ENCODE results near the gene CACUL1. TPM values are rescaled to one million over a fixed set of nuclear protein-coding genes. Genes with fewer than 3 reads are reported as not detected.
"Not testable (repeated sequence)": the region's sequence is repeated elsewhere in the genome, so short reads cannot be mapped to it uniquely, and the experiment has no call there.

Gene CACUL1
- 38.8 TPM for total RNA-seq (ENCODE audit: insufficient read depth, low replicate concordance)

DNA sequence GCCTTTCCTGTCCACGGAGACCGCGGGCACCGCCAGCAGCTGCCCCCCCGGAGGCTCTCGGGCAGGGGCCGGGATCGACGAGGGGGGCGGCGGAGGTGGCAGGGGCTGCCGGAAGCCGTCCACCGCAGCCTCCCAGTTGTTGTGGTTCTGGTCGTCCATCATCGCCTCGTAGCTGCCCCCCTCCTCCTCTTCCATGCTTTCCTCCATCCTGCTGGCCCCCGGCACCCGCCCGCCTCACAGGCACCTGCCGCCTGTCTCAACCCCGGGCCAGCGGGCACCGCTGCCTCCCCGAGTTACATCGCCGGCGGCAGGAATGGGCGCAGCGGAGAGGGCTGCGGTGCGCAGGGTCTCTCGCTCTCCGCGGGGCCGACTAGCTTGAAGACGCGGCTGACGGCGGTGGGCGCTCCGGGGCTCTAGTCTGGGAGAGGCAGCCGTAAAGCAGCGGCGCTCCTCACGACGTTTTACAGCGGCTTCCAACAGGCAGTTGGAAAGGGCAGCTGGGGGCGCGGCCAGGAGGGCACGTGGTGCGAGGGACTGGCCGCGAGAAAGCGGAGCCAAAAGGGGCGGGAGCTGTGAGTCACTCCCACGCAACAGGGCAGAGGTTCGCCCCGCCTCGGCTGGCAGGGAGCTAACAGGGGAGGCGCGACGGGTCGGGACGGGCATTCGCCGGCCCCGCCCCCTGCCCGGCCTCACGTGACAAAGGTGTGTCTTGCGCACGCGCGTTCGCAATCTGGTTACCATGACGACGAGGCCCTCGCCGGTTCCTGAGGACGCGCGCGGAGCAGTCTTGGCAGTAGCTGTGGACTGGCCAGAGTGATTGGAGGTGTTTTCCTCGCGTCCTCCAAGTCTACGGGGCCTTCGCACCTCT is at the start of gene CACUL1:
Gene CACUL1 (minus strand): TSS at position 415 of the 868 bp plus-strand sequence. CDS start 208 bp downstream, at position 207.
- DNase-seq (ENCODE audit: low spot score), result peak; percentile 100

DNA sequence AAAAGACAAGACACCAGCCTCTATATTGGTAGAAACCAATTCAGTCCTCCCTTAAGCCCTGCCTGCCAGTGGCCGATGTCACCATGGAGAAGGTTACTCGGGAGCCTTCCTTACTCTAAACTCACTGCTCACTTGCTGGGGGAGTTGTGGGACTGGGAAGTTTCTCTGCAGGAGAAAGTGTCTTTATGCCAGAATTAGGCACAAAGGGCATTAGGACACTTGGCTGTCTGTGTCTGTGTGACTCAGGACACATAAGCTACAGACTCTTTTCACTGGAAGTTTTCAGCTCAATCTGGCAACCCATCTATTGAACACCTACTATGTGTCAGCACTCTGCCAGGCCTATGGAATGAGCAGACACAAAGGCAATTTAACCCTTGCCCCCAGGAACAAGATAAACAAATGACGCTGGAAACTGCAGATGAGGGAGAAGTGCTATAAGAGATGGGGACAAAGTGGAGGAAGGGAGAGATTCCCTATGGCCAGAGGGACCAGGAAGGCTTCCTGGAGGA is 49.5 kb upstream of the CACUL1 start:
- DNase-seq (ENCODE audit: low spot score), result no peak

DNA sequence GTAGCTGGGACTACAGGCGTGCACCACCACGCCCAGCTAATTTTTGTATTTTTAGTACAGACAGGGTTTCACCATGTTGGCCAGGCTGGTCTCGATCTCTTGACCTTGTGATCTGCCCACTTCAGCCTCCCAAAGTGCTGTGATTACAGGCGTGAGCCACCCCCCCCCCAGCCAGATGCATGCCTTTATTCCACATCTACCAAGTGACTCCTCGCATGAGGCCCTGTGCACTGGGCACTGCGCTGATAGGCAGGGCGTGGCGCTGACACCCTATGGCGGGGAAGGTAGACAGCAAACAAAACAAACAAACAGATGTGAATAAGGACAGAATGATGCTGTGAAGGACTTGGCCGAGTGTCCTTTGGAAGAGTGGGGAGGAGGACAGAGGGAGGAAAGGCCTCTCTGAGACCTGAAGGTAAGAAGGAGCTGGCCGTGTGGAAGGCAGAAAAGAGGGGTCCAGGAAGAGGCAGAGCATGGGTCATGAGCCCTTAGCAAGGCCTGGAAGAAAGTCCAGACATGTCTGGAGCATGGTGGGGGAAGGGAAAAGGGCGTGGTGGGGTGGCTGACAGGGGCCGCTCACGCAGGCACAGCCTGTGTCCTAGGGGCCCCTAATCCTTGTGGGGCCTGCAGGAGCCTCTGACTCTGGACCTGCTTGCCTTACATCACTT is 47.5 kb upstream of the CACUL1 start:
- no peak for DNase-seq (ENCODE audit: low spot score)

DNA sequence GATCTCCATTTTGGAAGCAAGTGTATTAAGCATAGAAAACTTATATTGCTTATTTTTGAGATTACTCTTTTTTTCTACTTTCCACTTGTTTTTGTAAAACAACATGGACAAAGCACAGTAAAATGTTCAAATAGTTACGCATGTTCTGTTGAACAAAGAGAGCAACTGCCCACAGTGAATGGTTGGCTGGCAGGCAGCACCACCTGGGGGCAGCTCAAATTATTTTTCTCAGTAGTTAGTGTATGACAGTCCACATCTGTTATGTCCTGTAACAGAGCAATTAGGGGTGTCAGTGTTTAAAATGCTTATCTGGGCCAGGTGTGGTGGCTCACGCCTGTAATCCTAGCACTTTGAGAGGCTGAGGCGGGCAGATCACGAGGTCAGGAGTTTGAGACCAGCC is 46.1 kb upstream of the CACUL1 start:
- DNase-seq (ENCODE audit: low spot score), result peak; percentile 25

DNA sequence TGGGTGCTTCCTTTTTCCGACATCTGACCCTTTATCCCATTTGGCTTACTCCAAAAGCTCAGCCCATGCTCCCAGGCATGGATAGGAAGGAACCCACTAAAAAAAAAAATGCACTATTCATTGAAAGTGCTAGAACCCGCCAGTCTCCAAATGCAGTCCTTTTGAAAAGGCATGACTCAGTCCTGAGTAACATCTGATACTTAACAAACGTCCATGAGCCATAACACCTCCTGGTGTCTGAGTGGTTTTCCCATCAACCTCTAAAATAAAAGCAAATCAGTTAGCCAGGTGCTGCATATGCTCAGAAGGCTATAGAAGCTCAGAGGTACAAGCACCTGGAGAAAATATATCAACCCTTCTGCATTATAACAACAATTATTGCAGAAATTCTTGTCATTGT is 45.0 kb upstream of the CACUL1 start:
- DNase-seq (ENCODE audit: low spot score), result no peak

DNA sequence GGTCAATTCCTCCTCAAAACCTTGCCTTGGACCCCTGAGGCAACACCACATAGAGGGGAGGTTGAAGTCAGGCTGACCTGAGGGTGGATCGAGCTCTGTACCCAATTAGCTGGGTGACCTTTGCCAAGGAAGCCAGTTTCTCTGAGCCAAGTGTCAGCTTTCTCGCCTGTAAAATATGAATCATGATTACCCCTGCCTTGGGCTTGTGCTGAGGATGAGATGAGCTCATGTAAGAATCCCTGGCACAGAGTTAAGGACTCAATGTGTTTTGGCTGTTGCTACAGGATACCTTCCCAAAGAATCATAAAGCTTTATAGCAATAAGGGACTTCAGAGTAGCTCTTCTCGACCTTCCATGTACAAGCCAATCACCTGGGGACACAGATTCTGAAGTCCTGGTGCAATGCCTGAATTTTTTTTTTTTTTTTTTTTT is 43.5 kb upstream of the CACUL1 start:
- DNase-seq (ENCODE audit: low spot score), result peak; percentile 83

DNA sequence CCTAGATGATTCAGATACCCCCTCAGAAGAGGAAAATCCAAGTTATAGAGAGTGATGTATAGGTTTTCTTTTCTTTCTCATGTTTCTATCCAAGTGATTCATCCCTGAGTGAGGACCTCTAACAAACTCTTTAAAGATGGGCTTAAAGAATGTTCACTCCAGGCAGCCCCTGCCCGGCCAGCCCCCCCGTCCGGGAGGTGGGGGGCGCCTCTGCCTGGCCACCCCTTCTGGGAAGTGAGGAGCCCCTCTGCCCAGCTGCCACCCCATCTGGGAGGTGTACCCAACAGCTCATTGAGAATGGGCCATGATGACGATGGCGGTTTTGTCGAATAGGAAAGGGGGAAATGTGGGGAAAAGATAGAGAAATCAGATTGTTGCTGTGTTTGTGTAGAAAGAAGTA is 40.2 kb upstream of the CACUL1 start:
- not testable (repeated sequence) for DNase-seq (ENCODE audit: low spot score)

DNA sequence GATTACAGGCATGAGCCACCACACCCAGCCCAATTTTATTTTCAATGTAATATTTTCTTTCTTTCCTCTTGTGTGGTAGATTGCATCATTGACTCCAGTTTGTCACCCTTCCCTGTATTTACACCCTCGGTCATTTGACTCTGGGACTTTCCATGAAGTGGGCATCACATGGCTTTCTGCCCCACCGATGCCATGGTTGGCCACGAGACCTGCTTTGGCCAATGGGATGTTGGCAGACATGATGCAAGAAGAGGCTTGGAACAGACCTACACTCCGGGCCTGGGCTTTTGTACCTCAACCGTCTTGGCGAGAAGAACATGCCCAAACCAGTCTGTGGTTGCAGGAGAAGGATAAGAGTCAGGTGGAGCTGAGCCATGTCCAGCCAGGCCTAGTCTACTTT is 38.8 kb upstream of the CACUL1 start:
- no peak for DNase-seq (ENCODE audit: low spot score)

DNA sequence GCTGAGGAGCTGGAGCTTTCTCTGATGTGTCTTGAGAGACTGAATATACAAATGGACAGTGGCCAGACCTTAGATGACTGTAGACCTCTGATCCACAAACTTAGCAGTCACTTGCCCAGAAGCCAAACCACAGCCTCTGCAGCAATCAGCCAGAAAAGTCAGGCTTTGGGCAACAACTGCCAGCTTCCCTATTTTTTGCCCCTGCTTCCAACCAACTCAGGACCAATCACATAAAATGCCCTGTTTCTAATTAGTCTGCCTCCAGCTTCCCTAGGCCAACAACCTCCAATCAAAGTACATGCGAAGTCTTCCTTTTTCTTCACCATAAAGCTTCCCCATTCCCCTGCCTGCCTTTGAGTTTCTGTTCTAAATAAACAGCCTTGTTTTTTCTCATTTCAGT is 37.8 kb upstream of the CACUL1 start:
- peak; percentile 35 for DNase-seq (ENCODE audit: low spot score)

DNA sequence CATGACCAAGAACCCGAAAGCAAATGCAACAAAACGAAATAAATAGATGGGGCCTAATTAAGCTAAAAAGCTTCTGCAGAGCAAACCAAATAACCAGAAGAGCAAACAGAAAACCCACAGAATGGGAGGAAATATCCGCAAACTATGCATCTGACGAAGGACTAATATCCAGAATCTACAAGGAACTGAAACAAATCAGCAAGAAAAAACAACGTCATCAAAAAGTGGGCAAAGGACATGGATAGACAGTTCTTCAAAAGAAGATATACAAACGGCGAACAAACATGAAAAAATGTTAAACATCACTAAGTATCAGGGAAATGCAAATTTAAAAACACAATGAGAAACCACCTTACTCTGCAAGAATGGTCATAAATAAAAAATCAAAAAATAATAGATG is 35.3 kb upstream of the CACUL1 start:
- peak; percentile 9 for DNase-seq (ENCODE audit: low spot score)

DNA sequence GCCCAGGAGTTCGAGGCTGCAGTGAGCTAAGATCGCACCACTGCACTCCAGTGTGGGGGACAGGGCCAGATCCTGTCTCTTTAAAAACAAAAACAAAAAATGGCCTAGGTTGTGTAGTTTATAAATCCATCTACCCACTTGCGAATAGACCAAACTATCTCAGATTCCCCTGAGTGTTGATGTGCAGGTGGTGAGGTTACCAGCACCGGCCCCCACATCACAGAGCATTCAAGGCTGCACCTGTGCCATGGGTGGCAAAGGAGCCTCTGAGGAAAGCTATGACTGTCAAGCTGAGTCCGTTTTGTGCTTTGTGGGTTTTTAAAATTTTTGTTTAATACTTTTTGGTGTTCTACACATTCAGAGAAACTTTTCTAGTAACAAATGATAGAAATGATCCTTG is 30.8 kb upstream of the CACUL1 start:
- no peak for DNase-seq (ENCODE audit: low spot score)

DNA sequence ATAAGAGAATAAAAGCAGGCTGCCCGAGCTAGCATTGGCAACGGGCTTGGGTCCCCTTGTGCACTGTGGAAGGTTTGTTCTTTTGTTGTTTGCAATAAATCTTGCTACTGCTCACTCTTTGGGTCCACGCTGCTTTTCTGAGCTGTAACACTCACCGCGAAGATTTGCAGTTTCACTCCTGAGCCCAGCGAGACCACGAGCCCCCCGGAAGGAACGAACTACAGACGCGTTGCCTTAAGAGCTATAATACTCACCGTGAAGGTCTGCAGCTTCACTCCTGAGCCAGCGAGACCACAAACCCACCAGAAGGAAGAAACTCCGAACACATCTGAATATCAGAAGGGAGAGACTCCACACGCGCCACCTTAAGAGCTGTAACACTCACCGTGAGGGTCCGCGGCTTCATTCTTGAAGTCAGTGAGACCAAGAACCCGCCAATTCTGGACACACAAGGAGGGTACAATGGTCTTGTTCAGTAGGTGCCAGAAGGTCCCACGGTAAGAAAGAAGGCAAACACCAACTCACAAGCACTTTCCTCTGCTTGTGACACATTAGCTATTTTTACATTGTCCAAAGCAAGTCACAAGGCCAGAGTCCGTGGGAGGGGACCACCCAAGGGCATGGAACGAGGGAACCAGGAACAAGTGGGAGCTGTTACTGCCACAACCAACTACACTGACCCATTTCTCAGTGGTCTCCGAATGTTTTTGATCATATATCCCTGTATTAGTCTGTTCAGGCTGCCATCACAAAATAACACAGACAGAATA is 29.2 kb upstream of the CACUL1 start:
- DNase-seq (ENCODE audit: low spot score), result no peak

DNA sequence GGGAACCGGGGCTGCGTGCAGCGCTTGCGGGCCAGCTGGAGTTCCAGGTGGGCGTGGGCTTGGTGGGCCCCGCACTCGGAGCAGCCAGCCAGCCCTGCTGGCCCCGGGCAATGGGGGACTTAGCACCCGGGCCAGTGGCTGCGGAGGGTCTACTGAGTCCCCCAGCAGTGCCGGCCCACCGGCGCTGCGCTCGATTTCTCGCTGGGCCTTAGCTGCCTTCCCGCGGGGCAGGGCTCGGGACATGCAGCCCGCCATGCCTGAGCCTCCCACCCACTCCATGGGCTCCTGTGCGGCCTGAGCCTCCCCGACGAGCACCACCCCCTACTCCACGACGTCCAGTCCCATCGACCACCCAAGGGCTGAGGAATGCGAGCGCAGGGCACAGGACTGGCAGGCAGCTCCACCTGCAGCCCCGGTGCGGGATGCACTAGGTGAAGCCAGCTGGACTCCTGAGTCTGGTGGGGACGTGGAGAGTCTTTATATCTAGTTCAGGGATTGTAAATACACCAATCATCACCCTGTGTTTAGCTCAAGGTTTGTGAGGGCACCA is 28.2 kb upstream of the CACUL1 start:
- not testable (repeated sequence) for DNase-seq (ENCODE audit: low spot score)

DNA sequence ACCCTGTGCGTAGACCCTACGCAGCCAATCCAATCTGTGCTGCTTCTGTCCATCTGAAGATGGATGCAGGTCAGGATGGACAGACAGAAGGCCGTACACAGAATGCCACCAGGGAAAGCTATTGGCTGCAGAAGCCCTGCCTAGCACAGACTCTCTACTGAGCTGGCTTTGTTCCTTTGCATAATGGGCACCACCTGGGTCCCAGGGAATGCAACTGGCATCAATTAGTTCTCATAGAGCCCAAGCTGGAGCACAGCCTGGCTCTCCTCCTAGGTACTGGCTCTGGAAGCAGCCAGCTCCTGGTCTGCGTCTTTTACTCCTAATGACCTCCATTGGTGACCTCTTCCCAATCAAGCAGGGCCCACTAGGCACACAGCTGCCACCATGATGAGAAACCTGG is 26.8 kb upstream of the CACUL1 start:
- no peak for DNase-seq (ENCODE audit: low spot score)

DNA sequence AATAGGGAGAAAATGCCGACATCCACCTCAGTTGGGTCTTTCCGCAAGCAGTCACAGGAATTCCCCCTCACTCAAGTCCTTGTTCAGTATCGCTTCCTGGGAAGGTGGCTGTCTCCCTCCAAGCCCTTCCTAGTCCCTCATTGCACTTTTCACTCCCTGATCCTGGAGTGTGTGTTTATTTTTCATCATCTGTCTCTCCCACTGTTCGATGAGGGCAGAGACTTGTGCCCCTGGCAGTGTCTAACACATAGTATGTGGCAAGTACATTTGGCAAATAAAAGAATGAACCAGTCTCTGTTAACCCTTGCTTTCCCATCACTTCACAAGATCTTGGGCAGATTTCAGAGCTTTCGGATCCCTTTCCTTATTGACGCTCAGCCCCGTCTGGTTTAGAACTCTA is 24.0 kb upstream of the CACUL1 start:
- DNase-seq (ENCODE audit: low spot score), result no peak

DNA sequence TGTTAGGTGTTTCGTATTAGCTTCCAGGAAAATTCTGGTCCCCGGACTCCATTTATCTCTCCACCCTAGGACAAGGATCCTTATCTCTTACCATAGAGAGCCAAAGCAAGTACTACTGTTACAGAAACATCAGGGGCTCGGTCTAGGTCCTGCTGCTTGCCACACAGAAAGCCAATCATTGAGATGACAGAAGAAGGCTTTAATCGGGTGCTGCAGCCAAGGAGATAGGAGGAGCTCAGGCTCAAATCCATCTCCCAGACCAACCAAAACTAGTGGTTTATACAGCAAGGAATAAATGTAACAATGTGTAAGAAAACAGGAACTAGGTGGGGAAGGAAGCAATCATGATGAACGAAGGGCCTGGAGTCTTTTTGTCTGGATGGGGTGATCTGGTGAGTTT is 22.2 kb upstream of the CACUL1 start:
- DNase-seq (ENCODE audit: low spot score), result no peak

DNA sequence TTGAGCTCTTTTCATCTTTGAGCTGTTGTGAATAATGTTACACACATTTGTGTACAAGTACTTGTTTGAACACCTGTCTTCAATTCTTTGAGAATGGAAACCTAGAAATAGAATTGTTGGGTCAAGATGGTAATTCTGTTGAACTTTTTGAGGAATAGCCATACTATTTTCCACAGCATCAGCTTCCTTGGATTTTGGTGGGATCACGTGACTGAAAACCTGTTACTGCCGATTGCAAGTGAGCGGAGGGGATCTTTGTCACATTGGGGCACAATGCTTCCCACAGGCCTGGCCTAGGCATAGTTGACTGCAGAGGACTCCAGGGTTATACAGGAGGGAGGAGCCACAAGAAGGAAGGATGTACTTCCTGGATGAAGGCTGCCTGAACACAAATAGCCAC is 21.3 kb upstream of the CACUL1 start:
- DNase-seq (ENCODE audit: low spot score), result no peak

DNA sequence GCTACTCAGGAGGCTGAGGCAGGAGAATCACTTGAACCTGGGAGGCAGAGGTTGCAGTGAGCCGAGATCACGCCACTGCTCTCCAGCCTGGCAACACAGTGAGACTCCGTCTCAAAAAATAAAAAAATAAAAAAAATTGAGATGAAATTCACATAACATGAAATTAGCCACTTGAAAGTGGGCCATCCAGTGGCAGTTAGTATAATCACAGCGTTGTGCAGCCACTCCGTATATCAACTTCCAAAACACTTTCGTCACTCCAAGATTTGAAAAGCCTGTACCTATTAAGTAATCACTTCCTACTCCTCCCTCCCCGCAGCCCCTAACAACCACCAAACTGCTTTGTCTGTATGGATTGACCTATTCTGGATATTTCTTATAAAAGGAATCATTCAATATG is 20.7 kb upstream of the CACUL1 start:
- no peak for DNase-seq (ENCODE audit: low spot score)

DNA sequence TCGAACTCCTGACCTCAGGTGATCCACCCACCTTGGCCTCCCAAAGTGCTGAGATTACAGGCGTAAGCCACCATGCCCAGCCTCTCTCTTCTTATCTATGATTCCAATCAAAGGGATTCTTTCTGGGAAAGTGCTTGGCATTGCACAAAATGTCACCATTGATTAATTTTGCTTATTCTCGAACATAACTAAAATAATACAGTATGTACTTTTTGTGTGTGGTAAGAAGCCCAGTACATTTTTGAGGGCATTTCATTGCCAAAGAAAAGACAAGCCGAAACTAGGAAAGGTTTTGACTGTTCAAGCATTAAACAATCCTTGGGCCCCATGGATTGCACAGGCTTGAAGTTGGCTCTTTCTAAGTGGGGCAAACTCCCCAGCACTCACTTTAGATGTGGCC is 18.3 kb upstream of the CACUL1 start:
- DNase-seq (ENCODE audit: low spot score), result no peak

DNA sequence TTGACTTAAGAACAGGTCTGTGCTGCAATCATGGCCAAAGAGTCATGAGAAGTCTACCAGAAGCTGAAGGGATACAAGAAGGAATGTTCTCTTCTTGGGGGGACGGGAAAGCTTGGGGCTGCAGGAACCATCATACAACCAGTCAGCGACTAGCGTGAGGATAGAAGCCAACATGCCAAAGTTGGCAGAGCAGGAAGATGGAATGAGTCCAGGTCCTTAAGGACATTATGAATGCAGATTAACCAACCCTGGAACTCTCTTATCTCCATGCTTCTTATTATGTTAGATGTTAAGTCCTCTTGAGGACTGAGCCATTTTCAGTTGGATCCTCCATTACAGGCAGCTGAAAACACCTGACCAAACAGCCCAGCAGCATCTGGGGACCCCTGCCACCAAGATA is 17.2 kb upstream of the CACUL1 start:
- DNase-seq (ENCODE audit: low spot score), result no peak

DNA sequence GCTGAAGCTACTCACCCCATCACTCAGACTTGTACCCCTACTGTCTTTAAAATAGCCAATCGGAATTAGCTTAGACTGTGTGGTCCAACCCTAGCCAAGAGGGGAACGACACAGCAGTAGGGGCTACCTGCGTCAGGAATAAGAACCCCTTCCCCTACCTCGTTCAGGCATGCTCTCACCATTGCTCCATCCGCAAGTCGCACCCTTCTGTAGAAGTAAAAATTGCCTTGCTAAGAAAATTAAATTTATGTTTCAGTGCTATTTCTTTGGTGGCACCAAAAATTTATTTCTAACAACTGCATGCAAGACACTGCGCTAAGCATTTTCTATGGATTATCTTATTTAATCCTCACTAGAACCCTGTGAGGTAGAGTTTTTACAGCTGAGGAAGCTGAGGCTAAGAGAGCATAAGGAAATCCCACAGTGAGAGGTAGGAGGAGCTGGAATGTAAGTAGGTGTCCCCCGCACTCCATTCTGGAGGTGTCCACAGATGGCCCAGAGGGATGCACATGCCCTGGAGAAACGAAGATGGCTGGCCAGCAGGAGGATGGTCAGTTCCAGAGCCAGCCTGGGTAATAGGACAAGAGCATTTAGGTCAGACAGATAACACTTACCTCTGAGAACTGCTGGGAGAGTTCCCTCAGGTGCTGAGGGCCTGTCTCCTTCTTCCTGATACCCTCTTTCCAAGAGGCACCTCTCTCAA is 15.3 kb upstream of the CACUL1 start:
- no peak for DNase-seq (ENCODE audit: low spot score)
